HG03196 (cell line): ENCODE data around the gene WDR90.

Experiments used
- ATAC-seq: cut with Tn5 transposase; IDR thresholded peaks from one replicate; pipeline ENCODE4 v1.9.1; 2021; ENCODE audit not compliant: unreplicated experiment

WDR90 gene

GRCh38 chr16:658679-659571 is 9.8 kb downstream of the WDR90 start:
- ATAC-seq = no peak

- ATAC-seq = no peak
Measured at GRCh38 chr16:659618-660017, 10.5 kb downstream of the WDR90 start.

- no peak for ATAC-seq
Measured at GRCh38 chr16:660132-660458, 10.9 kb downstream of the WDR90 start.

DNA sequence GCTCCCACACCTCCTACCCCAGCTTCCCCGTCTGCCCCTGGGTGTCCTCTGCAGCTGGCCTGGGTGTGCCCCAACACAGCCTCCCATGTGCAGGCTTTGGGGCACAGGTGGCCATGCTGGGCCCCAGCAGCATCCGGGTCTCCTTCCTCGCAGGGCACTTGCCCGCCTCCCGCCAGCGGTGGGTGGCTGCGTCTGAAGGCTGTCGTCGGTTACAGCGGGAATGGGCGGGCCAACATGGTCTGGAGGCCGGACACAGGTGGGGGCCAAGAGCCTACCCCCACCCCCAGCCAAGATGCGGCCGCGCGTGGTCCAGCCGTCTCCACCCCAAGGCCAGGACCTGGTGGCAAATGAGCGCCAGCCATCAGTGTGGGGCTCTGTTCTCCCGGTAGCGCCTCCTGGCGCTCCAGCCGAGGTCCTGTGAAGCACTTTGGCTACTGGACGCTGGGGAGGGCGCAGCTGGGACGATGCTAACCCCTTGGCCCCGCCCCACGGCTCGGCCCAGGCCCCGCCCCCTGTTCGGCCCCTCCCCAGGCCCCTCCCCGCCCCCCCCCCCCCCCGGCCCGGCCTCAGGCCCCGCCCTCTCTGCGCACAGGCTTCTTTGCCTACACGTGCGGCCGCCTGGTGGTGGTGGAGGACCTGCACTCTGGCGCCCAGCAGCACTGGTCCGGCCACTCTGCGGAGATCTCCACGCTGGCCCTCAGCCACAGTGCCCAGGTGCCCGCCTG is 11.5 kb downstream of the WDR90 start:
- peak; percentile 38 for ATAC-seq

DNA sequence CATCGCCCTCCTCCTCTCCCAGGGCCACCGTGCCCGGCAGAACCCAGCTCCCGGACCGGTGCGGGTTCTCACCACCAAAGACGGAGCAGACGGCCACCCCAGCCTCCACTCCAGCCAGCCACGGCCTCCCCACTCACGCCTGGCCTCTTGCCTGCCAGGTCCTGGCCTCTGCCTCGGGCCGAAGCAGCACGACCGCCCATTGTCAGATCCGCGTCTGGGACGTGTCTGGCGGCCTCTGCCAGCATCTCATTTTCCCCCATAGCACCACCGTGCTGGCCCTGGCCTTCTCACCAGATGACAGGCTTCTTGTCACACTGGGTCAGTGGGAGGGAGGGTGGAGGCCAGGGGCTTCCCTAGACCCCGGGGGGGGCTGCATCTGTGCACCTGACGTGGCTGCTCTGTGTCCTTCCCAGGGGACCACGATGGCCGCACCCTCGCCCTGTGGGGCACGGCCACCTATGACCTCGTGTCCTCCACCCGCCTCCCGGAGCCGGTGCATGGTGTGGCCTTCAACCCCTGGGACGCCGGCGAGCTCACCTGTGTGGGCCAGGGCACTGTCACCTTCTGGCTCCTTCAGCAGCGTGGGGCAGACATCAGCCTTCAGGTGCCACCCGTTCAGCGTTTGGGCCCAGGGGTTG is 12.1 kb downstream of the WDR90 start:
- ATAC-seq = peak; percentile 14

GRCh38 chr16:662095-662494 is 12.9 kb downstream of the WDR90 start:
- no peak for ATAC-seq

- ATAC-seq = no peak
Measured at GRCh38 chr16:662597-662996, 13.4 kb downstream of the WDR90 start.

DNA sequence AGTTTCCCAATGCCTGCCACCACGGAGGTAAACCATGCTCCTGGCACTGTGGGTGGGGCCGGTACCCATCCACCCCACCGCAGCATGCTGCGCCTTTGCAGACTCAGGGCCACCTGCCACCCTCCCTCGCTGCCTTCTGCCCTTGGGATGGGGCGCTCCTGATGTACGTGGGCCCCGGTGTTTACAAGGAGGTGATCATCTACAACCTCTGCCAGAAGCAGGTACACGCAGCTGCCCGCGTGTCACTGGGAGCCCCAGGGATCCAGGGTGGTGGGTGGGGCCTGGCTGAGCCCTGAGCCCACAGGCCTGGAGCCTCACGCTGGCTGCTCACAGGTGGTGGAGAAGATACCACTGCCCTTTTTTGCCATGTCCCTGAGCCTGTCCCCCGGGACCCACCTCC is 17.4 kb downstream of the WDR90 start:
- no peak for ATAC-seq

DNA sequence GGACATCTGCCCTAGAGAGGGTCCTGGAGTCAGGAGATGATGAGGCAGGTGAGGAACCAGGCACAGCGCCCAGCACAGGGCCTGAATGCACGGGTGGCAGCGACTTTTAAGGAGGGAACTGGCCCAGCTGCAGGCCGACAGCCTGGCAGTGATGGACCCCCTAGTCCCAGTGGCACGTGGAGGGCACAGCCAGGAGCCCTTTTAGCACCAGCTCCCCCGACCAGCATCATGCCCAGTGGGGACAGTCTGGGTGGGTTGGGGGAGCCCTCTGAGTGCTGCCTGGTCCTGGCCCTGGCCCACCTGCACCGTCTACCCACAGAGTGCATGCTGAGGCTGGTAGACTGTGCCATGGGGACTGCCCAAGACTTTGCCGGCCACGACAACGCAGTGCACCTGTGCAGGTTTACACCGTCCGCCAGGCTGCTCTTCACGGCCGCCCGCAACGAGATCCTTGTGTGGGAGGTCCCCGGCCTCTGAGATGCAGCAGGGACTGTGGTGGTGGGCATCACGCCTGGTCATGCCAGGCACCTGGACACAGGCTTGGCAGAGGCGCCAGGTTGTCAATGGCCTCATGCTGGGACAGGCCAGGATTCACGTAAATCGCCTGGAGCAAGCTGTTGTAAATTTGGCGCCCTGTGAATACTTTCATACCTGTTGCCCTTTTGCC is 18.1 kb downstream of the WDR90 start:
- ATAC-seq = no peak

- ATAC-seq = peak; percentile 65
Measured at GRCh38 chr16:667780-668518, 18.8 kb downstream of the WDR90 start, which contains the start of gene RHOT2. Gene RHOT2, plus strand, starts transcription at chr16:668132. Its CDS starts 68 bp downstream, at chr16:668200.

- no peak for ATAC-seq
Measured at GRCh38 chr16:668519-669171, 19.5 kb downstream of the WDR90 start.

GRCh38 chr16:669666-670065 is 20.5 kb downstream of the WDR90 start:
- ATAC-seq = no peak

- no peak for ATAC-seq
Measured at GRCh38 chr16:670485-671352, 21.6 kb downstream of the WDR90 start.

DNA sequence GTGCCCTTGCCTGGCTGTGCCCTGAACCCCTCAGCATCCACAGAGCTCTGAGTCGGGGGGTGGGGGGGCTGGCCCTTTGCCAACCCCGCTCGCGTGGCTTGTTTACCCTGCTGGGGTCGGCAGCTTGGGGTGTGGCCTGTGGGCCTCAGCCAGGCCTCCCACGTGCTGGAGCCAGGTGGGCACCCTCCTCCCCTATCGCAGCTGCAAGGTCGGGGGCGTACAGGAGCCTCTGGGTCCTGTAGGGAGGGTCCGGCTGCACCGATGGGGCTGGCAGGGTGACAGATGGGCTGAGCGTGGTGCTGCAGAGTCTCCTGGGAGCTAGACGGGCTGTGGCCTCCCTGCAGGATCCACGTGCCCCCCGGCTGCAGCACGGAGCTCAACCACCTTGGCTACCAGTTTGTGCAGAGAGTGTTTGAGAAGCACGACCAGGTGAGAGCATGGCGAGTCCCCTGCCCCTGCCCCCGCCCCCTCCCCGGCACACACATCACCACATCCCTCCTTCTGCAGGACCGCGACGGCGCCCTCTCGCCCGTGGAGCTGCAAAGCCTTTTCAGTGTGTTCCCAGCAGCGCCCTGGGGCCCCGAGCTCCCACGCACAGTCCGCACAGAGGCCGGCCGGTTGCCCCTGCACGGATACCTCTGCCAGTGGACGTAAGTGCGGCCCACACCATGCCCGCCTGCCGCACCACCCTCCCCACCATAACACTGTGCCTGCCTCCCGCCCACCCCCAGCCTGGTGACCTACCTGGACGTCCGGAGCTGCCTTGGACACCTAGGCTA is 22.4 kb downstream of the WDR90 start:
- ATAC-seq = no peak

DNA sequence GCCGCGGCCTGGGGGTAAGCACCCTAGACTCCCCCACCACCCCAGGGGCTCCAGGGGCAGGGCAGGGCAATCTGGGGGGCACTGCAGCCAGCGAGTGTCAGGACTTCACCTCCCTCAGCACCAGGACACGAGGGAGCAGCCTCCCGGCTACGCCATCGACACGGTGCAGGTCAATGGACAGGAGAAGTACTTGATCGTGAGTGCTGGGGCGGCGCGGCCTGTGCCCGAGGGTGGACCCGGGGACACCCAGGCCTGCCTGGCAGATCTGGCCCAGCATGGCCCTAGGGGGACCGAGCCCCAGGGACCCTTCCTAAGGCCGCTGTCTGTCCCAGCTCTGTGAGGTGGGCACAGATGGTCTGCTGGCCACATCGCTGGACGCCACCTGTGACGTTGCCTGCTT is 23.2 kb downstream of the WDR90 start:
- no peak for ATAC-seq

GRCh38 chr16:672851-673250 is 23.7 kb downstream of the WDR90 start:
- no peak for ATAC-seq

GRCh38 chr16:673399-673991 is 24.3 kb downstream of the WDR90 start:
- ATAC-seq = no peak
